GM21723 (cell line): ENCODE measurements around the gene COPS9.

Experiments used
- ATAC-seq: cut with Tn5 transposase; IDR thresholded peaks from one replicate; pipeline ENCODE4 v1.9.1; 2021; ENCODE audit warnings: mild to moderate bottlenecking, moderate library complexity; ENCODE audit not compliant: unreplicated experiment

The COPS9 gene

GRCh38 chr2:240136013-240136670 is at the start of gene COPS9:
COPS9 (minus strand) TSS chr2:240136305; CDS start chr2:240136284, 21 bp downstream.
- peak; percentile 94 for ATAC-seq

- no peak for ATAC-seq
Observed at GRCh38 chr2:240184656-240185055, 48.6 kb upstream of the COPS9 start.

- ATAC-seq, result no peak
Observed at GRCh38 chr2:240183875-240184590, 47.9 kb upstream of the COPS9 start.

- no peak for ATAC-seq
Observed at GRCh38 chr2:240183006-240183874, 47.1 kb upstream of the COPS9 start.

GRCh38 chr2:240182476-240182875 is 46.4 kb upstream of the COPS9 start:
- ATAC-seq, result no peak

GRCh38 chr2:240182001-240182400 is 45.9 kb upstream of the COPS9 start:
- no peak for ATAC-seq

DNA sequence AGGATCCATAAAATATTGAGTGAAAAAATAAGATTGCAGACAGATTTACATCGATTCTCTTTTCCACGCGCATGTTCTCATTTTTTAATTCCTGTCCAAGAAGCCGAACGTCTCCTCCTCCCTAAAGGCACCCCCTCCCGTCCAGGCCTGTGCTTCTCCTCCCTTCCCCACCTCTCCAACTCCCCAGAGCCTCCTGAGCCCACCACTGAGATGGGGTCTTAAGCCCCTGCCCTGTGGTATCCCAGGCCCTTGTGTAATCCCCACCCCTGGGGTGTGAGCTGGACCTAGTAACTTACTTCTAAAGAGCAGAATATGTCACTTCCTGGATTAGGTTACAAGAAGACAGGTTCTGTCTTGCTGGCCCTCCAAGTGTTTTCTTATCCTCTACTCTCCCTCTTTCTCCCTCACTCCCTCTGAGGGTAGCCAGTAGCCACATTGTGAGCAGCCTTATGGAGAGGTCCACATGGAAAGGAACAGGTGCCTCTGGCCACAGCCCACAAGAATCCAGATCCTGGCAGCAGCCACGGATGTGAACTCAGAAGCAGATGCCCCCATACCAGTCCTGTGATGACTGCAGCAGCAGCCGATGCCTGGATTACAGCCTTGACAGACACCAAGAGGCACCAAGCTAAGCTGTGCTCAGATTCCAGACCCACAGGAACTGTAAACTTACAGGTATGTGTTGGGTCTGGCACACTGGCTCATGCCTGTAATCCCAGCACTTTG is 44.0 kb upstream of the COPS9 start:
- no peak for ATAC-seq

DNA sequence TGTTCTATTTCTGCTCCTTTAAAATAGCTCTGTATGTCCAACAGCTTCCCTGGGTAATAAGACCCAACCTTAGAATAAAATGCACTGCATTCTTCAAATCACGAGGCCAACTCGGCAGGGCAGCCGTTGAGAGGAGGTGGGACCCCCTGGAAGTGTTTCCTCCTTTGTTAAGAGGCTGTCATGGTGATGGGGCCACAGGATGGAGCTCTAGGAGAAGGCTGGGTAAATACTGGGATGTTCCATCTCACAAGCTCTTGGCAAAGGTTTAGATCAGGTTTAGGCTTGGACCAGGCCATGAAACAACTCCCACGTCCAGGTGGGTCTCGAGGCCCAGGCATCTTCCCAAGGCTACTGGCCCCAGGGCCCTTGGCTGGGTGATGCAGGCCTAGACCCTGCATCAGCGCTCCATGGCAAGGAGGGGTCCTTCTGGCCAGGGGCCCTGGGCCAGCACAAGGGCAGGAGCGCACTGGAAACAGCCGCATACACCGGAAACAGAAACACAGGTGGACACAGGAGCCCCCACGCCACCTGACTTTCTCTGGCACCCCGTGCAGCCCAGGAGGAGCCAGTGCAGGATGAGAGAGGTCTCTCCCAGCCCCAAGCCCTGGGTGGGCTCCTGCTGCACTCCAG is 43.2 kb upstream of the COPS9 start:
- ATAC-seq, result no peak

DNA sequence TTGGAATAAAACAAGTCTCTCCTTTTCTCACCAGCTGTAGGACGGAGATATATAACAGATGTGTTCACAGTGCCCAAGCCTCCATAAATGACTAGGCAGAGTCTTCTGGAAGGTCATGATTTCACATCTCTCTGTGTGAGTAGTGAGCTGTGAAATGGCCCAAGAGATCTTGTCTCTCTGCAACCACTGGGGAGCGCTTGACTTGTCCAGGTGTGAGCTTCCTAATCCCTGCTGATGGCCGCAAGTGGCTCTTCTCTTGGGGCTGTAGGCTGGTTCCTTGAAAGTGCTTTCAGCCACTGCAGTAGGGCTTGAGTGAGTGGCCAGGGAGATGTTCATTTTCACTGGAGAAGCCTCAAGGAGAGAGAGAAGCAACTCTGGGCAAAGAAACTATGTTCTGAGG is 42.5 kb upstream of the COPS9 start:
- ATAC-seq, result no peak

- ATAC-seq, result no peak
Observed at GRCh38 chr2:240174496-240174895, 38.4 kb upstream of the COPS9 start.

DNA sequence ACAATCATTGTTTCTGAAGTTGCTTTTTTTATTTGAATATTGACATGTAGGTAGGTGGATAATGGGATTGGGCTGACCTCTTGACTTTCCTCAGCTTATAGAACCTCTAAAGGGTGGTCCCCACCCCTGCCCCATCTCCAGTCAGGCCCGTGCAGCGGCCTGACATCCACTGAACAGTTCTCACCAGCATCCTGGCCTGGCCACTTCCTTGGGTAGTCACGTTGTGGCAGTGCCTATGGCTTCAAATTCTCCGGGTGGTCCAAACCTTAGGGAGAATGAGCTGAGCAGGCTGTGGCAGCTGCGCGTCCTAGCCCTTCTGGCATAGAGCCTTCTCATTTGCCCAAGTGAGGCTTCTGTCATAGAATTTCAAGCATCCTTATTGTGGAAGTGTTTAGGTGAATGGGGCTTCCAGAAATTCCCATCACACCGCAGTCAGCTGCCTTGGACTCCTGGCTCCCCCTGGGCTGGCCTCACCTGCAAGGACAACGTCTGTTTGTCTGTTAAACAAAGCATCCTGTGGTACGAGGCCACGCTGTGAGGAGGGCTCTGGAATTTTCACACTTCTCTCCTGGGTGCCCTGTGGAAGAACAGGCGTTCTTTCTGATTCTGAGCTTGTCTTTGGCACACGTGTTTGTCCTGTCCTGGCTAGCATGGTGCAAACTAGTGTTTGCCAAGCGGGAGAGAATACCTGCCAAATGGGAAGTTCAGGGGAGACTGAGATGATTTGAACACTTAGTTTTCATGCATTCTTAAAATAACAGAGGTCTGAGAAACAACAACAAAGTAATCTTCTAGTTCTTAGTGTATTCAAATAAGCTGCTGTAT is 36.2 kb upstream of the COPS9 start:
- no peak for ATAC-seq

DNA sequence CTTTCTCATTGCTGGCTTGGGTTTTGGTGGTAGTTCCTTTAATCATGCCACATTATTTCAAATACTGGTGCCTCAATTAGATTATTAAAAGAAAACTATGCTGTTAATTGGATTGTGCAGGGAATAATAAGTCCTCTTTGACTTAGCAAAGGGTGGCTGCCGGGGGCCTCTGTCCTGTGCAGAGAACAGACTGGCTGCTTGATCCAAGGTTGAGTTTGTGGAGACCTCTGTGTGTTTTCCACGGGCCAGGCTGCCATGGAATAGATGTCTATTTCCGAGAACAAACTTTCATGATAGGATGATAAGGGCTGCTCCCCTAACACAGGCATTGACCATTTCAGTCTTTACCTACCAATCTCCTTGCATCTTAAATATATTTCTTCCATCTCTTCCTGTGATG is 34.8 kb upstream of the COPS9 start:
- ATAC-seq, result no peak

DNA sequence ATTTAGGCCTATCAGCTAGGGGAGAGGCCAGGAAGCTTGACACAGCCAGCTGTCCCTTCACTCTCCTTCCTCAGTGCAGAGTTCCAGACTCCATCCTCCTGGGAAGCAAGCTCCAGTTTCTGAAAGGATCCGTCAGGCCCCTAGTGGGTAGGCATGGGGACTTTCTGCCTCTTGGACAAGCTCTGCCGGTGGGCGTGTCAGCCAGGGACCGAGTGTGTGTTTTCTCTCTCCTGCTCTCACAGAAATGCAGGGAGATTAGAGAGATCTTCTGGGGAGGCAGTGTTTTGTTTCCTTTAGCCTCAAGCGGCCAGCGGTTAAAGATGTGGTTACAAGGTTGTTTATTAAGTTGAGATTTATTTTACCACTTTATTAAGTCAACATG is 34.2 kb upstream of the COPS9 start:
- no peak for ATAC-seq

DNA sequence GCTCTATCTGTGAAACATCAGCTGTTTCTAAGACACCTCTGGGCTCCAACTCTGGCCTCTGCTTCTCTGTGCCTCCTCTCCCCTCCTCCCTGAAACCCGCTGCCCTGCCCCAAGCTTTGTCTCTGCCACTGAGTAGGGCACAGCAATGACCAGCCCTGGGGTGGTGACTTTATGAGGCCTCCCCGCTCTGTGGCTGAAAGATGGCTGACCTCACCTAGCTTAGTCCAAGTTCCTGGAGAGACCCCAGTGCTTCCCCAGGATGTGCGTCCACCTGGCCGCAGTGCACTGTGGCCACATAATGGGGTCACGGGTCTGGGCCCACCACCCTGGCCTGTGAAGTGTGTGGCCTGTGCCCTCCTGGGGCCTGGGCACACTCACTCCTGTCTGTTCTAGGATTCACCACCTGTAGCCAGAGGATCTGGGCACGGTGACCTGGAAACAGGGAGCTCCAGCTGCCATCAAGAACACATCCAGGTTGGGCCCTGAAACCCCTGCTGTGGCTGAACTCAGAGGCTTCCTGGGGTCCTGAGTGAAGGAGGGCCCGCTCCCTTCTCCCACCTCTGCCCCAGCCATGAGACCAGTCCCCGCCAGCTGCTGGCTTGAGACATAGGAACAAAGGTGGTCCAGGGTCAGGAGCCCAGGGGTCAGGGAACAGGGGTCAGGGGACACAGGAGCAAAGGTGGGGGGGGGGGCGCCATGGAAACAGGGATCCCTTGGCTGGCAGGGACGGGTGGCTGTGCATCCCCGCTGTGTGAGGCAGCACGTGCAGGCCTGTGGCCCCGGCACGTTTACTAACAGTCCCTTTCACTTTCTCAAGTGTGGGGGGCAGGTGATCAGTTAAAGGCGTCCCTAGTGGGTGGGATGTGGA is 33.6 kb upstream of the COPS9 start:
- ATAC-seq, result no peak

DNA sequence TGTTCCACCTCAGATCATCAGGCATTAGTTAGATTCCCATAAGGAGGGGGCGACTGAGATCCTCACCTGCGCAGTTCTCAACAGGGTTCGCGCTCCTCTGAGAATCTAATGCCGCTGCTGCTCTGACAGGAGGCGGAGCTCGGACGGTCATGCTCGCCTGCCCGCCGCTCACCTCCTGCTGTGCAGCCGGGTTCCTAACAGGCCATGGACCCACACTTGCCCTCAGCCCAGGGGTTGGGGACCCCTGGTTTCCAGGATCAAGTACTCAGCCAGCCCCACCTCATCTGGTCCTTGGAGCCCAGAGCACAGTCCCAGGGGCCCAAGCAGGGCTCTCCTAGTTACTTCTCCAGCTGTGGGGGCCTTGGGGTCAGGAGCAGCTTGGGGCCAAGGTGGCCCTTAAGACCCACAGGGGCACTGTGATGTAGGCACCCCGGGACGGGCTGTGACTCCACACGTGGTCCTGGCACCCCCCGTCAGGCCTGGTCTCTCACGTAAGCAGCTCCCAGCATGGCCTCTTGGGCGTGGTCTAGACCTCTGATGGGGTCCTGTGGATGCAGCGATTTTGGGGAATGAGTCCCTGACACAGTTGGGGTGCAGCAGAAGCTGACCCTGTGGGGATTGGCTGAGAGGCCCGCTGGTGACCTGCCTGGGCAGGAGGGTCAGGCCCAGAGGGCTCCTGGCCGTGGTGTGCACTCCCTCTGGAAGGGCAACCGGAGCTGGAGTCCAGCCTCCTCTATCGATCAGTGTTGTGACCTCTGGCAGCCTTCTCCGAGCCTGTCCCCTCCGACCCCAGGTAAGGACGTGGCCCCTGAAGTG is 32.6 kb upstream of the COPS9 start:
- no peak for ATAC-seq

GRCh38 chr2:240168041-240168440 is 31.9 kb upstream of the COPS9 start:
- ATAC-seq, result no peak

DNA sequence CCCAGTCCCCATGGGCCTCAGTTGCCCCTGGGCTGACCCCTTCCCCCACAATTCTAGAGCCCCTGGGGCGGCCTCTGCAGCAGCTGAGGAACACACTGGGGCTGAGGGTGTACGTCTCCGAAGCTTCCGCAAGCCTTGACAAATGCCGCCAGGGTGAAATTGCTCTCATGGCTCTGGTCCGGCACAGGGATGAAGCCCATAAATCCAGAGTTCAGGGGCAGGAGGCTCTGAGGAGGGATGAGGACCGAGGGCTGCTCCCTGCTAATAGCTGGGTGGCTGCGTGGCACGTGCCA is 31.4 kb upstream of the COPS9 start:
- ATAC-seq, result no peak
